Activated CD4-positive, alpha-beta T cell treated with anti-CD3 and anti-CD28 coated beads, Interleukin-2, amount 50 U/mL, for 24 hours (primary cell): ENCODE results near the gene F13B.
"Not testable (repeated sequence)": the region's sequence is repeated elsewhere in the genome, so short reads cannot be mapped to it uniquely, and the experiment has no call there.

ENCODE experiments used
- DNase-seq, 2 donors: peaks; one replicate each; pipeline ENCODE4 v3.0.0-alpha.2; 2020; ENCODE audit warnings: low read depth in 1 of 2, low spot score in 1 of 2

Gene F13B

GRCh38 chr1:197066719-197067456, at the start of gene F13B:
F13B (minus strand) TSS chr1:197067260; CDS start chr1:197067223, 37 bp downstream.
- no peak for DNase-seq

GRCh38 chr1:197116156-197116555, 49.1 kb upstream of the F13B start:
- no peak for DNase-seq

- no peak for DNase-seq
Observed at GRCh38 chr1:197106869-197107268, 39.8 kb upstream of the F13B start.

DNA sequence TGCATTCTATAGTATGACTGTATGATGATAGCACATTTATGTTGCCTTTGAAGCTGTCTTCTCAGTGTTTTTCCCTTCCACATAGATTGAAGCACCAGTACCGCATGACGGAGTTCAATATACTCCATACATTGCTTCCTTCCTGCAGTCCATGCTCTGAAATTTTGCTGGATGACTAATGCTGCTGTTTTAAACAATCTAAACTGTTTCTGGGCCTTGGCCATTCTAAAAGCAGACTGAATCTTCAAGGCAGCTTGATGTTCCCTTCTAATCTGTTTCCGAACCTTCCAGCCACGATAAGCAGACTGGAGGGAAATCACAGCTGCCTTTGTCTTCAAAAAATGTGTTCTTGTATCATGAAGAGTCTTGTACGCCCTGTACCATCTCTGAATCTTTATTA, 36.2 kb upstream of the F13B start:
- DNase-seq, result no peak

DNA sequence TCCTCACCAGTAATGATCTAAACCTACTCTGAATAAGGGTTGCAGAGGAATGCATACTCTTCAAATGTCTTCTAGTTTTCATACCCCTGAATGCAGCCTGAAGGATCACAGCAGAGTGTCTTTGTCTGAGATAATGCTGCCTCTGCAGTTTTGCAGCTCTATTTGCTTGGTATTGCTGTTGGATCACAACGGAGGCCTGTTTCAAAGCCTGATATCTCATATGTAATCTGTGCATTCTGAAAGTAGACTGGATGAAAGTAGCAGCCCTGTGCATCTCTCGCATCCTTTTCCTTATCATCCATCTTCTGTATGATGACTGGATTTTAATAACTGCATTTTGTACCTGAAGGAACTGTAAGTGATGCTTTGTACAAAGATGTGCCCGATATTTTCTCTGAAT, 34.9 kb upstream of the F13B start:
- no peak for DNase-seq

DNA sequence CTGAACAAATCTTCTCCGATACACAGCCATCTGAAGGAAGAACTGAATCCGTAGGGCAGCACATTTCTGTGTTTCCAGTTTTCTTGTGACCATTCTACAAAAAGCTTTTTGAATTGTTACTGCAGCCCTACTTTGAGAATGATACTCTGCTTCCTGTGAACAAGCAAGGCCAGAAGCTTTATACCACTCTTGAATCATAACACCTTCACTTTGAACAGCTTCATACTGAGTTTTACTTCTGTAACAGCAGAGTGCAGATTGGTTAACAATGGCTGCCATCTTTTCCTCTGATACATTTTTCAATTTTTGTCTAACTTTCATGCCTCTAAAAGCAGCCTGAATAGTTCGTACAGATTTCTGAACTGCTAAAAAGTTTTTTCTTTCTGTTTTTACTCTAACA, 33.6 kb upstream of the F13B start:
- DNase-seq, result no peak

GRCh38 chr1:197099444-197099843, 32.4 kb upstream of the F13B start:
- DNase-seq, result no peak

DNA sequence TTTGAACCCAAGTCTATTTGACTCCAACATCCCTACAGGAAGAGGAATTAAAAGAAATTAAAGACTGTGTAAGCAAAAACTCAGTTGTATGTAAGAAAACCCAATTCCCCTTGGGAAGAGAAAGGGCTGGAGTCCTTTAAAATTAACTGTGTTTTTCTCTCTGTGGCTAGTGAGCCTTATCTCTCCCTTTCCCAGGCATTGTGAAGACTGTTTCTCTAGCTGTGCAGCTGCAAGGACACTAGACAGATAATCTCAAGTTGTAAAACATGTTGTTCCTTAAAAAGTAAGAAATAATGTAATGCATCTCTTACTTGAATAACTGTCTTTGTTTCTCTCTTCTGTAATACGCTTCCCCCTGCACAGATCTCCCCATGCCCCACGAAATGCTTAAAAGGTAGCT, 29.9 kb upstream of the F13B start:
- not testable (repeated sequence) for DNase-seq

DNA sequence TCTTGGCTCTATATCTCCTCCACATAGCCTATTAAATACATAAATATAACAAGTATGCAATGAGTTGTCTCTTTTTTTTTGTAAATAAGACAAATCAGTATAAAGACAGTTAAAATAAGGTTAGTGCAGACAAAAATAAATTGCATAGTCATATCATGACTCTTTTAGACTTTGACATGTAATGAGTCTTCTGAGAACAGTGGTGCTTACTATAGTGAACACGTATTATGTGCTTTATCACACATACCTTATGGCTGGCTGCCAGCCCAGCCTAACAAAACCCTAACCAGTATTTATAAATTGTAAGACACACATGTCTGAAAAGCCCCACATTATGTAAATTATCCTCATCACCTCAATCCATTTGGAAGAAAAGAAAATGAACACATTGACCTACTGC, 29.1 kb upstream of the F13B start:
- no peak for DNase-seq

GRCh38 chr1:197093226-197093885, 26.3 kb upstream of the F13B start:
- no peak for DNase-seq

- no peak for DNase-seq
Observed at GRCh38 chr1:197092491-197093023, 25.5 kb upstream of the F13B start.

- no peak for DNase-seq
Observed at GRCh38 chr1:197083474-197083873, 16.4 kb upstream of the F13B start.

DNA sequence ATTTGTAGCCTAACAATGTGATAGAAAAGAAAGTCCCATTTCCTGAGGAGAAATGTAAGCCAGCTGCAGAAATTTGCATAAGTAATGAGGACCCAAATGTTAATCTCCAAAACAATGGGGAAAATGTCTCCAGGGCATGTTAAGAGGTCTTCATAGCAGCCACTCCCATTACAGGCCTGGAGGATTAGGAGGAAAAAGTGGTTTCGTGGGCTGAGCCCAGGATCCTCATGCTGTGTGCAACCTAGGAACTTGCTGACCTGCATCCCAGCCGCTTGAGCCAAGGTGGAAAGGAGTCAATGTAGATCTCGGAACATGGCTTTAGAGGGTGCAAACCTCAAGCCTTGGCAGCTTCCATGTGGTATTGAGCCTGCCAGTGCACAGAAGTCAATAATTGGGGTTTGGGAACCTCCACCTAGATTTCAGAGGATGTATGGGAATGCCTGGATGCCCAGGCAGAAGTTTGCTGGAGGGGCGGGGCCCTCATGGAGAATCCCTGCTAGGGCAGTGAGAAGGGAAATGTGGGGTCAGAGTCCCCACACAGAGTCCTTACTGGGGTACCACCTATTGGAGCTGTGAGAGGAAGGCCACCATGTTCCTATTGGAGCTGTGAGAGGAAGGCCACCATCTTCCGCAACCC, 14.2 kb upstream of the F13B start:
- no peak for DNase-seq

- DNase-seq, result no peak
Observed at GRCh38 chr1:197080323-197080722, 13.3 kb upstream of the F13B start.

GRCh38 chr1:197076585-197076984, 9.5 kb upstream of the F13B start:
- DNase-seq, result no peak

DNA sequence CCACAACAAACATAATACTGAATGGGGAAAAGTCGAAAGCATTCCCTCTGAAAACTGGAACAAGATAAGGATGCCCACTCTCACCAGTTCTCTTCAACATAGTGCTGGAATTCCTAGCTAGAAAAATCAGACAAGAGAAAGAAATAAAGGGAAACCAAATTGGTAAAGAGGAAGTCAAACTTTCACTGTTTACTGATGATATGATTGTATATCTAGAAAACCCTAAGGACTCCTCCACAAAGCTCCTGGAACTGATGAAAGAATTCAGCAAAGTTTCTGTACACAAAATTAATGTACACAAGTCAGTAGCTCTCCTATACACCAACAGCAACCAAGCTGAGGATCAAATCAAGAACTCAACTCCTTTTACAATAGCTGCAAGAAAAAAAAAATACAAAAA, 6.9 kb upstream of the F13B start:
- DNase-seq, result no peak

DNA sequence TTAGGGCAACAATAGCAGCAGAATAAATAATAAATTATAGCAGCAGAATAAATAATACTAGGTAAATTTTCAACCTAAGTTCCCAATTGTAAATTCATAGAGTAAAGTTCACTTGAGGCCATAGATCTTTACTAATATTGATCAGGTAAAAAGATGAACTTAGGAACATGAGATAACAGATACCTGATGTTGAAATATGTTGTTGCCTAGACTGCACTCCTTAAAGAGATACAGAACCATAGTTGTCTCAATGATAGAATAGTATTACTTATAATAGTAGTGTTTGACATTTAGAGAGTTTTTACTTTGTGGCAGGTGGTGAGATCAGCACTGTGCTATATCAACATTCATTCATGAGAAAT, 378 bp upstream of the F13B start:
- no peak for DNase-seq

DNA sequence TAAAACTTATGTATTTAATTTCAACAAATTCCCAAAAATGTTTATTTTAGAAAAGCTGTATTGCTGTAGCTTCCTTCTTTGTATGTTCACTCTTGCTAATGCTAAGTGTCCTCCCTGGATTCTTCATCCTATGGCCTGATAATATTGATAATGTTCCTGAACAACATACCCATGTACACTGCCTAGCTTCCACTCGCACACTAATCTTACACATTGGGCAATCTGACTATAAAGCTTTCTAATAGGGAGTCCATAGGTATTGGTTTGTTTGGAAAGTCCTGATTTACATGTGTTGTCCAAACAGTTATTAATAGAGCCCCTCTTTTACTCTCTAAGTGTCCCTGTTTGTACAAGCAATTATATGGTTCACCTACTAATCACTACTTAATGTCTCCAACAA, 783 bp downstream of the F13B start:
- no peak for DNase-seq

DNA sequence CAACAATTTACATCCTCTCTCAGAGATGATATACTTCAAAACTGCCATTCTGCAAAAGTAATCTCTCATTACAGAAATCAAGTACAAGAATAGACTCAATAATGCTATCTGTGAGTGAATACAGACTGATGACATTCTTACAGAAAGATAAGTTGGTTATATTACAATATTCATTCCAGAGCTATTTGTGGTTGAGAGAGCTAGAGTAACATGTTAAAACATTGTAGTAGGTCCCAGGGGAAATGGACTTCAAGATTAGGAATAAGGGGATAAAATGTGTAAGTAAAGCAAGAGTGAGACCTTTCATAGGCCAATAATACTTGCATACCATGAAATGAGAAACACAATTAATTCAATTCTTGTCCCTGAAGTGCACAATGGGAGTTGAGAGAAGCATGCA, 1.5 kb downstream of the F13B start:
- no peak for DNase-seq

DNA sequence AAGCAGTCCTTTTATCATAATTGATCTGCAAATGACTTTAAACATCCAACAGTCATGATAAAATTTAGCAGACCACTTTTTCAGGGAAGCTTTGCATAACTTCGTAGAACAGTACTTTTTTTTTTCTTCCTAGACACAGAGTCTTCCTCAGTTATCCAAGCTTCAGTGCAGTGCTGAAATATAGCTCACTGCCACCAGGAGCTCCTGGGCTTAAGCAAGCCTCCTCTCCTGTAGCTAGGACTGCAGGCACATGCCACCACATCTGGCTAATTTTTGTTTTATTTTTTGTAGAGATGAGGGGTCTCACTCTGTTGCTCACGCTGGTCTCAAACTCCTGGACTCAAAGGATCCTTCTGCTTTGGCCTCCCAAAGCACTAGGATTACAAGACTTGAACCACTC, 3.8 kb downstream of the F13B start:
- DNase-seq, result no peak

DNA sequence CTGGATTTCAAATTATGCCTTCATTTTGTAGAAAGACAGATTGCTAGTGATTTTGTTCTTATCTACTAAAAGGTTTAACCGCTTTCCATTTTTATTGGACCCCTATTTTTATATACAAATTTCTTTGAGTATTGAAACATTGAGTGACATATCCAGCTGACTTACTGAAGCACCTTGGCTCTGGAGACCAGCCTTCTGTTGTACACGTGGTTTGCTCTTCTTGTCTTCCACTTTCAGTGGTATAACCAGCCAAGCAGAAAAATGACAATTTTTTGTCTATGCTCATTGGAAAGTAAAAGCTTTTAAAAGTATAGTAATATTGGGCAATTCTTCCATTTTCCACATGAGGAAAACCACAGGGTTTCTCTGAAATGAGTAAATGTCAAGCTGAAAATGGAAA, 4.4 kb downstream of the F13B start:
- no peak for DNase-seq

DNA sequence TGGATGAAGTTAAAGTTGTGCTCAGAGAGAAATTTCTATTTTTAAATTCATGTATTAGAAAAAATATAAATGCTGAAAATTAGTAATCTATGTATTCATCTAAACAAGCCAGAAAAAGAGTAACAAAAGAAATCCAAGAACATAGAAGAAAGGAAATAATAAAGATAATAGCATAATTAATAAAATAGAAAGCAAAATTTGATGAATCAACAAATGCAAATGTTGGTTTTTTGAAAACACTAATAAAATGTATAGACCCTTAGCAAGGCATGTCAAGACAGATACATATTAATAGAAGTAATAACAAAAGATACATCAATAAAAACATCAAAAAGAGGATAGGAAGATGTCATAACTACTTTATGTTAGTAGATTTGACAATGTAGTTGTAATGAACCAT, 18.0 kb downstream of the F13B start:
- DNase-seq, result no peak
